ENCODE results near the gene PPP1R17.

DNA sequence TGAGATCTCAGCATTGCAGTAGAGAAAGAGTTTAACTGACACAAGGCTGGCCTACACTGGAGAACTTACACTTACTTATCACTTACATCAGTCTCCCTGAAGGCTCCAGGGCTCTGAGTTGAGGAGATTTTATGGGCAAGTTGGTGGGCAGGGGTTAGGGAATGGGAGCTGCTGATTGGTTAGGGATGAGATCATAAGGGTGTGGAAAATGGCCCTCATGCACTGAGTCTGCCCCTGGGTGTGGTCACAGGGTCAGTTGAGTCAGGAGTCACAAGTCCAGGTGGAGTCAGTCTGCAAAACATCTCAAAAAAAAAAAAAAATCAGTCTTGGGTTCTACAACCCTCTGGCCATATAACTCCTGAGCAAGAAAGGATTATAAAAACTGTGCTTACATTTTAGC lies 60.5 kb downstream of the PPP1R17 start:
- TF ChIP-seq GATA3 (IDR thresholded peaks at IDR 0.05; ENCODE audit: low read depth, low read length) (no peak), GATA2 (IDR thresholded peaks at IDR 0.05; ENCODE audit: low read depth, low read length) (no peak)

Data from SH-SY5Y (cell line).